MM.1S (cell line): ENCODE data around the gene AARS2.

Experiments
- EZH2 ChIP-seq: fragments of 300-600 bp; sonication (generic); optimal IDR thresholded peaks from 2 replicates; pipeline ENCODE3; 2017; ENCODE audit warnings: low read depth, mild to moderate bottlenecking, antibody characterized with exemption, low read length, mixed read lengths
- TF ChIP-seq, protein P1 (sequence below): fragments of 300-600 bp; sonication (generic); IDR thresholded peaks from 2 replicates; pipeline ENCODE4 v1.5.1; 2016; ENCODE audit warnings: antibody characterized with exemption, low read length, mixed read lengths

DNA sequence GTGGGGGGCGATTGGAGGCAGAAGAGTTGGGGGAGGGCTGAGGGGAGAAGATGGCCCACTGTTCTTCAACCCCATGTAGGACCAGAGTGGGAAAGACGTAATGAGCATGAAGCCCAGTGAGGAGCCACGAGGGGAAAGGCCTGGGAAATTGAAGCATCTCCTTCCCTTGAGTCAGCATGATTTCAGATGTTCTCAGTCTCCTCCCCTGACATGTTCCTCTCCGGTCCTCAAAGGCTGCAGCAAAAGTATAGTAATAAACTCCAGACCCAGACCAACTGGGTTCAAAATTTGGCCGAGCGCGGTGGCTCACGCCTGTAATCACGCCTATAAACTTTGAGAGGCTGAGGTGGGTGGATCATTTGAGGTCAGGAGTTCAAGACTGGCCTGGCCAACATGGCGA is 45.9 kb downstream of the AARS2 start:
- no peak for TF ChIP-seq EZH2
- TF ChIP-seq, protein P1, sequence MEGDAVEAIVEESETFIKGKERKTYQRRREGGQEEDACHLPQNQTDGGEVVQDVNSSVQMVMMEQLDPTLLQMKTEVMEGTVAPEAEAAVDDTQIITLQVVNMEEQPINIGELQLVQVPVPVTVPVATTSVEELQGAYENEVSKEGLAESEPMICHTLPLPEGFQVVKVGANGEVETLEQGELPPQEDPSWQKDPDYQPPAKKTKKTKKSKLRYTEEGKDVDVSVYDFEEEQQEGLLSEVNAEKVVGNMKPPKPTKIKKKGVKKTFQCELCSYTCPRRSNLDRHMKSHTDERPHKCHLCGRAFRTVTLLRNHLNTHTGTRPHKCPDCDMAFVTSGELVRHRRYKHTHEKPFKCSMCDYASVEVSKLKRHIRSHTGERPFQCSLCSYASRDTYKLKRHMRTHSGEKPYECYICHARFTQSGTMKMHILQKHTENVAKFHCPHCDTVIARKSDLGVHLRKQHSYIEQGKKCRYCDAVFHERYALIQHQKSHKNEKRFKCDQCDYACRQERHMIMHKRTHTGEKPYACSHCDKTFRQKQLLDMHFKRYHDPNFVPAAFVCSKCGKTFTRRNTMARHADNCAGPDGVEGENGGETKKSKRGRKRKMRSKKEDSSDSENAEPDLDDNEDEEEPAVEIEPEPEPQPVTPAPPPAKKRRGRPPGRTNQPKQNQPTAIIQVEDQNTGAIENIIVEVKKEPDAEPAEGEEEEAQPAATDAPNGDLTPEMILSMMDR, result no peak
